VCaP (cell line): Measurements from ENCODE around the gene BPIFB6.

Experiments used
- H3K27ac ChIP-seq: fragments of 450-650 bp; 2 replicates; pipeline ENCODE4 v1.5.1; 2017
- TF ChIP-seq, protein P1 (sequence below): fragments of 450-650 bp; conservative IDR thresholded peaks from 2 replicates; pipeline ENCODE4 v1.5.1; 2017; ENCODE audit warnings: mild to moderate bottlenecking, moderate library complexity

Gene BPIFB6

DNA sequence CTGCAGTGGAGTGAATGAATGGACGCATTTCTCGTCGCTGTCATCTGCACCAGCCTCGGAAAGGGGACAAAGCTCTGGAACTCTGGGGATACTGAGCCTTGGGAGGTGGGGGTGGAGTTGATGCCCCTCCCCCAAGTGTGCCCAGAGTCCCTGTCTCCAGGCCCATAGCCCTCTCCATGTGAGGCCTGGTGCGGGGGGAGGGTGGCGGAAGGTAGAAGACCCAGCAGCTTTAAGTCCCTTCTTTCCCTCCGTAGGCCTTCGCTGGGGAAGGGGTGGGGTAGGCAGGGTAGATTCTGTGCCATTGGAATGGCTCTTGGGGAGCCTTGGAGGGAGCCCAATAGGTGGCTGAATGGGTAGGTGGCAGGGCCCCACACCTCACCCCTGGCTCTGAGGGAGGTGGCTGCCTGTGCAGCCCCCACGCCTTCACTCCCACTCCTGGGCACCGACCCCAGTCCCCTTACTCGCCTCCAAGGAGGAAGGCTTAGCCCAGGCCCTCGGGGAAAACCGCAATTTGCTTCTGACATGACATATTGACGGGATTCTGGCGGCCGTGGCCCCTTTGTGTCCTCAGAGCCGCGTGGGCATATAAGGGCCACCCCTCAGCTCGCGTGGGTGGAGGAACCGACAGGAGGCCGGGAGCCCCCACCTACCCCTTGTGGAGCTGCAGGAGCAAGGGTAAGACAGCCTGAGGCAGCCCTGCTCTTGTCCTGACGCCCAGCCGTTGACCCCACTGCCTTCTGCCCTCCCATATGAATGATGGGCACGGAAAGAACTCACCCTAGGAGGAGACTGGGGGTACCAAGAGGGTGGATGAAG lies 22.1 kb downstream of the BPIFB6 start, which contains the start of gene BPIFB3:
Gene BPIFB3 (plus strand): TSS at position 613 of the 816 bp plus-strand sequence. CDS start 1,533 bp downstream, outside the sequence.
- H3K27ac ChIP-seq: no peak within 1 kb of the TSS
- TF ChIP-seq, protein P1, sequence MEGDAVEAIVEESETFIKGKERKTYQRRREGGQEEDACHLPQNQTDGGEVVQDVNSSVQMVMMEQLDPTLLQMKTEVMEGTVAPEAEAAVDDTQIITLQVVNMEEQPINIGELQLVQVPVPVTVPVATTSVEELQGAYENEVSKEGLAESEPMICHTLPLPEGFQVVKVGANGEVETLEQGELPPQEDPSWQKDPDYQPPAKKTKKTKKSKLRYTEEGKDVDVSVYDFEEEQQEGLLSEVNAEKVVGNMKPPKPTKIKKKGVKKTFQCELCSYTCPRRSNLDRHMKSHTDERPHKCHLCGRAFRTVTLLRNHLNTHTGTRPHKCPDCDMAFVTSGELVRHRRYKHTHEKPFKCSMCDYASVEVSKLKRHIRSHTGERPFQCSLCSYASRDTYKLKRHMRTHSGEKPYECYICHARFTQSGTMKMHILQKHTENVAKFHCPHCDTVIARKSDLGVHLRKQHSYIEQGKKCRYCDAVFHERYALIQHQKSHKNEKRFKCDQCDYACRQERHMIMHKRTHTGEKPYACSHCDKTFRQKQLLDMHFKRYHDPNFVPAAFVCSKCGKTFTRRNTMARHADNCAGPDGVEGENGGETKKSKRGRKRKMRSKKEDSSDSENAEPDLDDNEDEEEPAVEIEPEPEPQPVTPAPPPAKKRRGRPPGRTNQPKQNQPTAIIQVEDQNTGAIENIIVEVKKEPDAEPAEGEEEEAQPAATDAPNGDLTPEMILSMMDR: no peak

DNA sequence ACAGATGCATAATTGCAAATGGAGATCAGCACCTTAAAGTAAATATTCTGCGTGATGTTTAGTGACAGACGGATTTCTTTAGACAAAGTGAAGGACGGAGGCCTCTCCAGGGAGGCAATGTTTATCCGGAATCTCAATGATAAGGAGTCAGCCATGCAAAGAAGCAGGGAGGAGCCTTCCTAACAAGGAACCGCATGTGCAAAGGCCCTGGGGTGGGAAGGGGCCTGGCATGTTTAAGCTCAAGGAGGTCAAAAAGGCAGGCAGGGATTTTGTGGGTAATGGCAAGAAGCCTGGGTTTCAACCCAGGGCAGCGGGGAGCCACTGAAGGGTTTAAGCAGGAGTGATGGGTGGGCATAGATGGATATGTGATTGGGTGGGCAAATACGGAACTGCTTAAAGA lies 22.9 kb downstream of the BPIFB6 start:
- H3K27ac ChIP-seq: no peak overlapping the region
- TF ChIP-seq, protein P1: no peak

DNA sequence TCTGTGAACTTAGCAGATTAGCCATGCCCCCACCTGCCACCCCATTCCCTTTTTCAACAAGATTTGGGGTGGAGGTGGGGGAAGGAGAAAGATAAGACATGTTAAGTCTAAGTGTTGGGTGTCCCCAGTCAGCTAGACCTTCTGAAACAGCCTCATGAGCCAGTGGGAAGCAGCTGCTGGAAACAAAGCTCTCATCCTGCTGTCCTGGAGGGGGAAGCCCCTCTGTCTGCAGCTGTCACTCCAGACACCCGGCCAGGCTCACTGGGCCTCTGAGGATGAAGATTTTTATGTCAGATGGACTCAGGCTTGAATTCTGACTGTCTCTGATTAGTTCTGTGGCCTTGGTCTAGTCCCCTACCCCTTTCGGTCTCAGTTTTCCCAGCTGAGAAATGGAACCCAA lies 23.3 kb downstream of the BPIFB6 start:
- H3K27ac ChIP-seq: no peak overlapping the region
- TF ChIP-seq, protein P1: no peak

DNA sequence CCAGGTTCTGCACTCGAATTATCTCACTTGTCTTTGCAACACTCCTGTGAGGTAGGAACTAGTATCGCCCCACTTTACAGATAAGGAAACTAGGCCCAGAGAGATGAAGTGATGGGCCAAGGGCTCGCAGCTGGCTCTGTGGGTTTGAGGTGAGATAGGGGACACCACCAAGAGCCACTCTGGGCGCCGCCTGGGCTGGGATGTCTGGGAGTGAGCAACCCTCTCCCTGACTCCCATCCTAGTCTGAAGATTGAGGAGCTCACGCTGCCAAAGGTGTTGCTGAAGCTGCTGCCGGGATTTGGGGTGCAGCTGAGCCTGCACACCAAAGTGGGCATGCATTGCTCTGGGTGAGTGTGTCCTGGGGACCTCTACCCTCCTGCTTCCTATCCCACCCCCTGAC lies 27.7 kb downstream of the BPIFB6 start:
- H3K27ac ChIP-seq: no peak overlapping the region
- TF ChIP-seq, protein P1: no peak

DNA sequence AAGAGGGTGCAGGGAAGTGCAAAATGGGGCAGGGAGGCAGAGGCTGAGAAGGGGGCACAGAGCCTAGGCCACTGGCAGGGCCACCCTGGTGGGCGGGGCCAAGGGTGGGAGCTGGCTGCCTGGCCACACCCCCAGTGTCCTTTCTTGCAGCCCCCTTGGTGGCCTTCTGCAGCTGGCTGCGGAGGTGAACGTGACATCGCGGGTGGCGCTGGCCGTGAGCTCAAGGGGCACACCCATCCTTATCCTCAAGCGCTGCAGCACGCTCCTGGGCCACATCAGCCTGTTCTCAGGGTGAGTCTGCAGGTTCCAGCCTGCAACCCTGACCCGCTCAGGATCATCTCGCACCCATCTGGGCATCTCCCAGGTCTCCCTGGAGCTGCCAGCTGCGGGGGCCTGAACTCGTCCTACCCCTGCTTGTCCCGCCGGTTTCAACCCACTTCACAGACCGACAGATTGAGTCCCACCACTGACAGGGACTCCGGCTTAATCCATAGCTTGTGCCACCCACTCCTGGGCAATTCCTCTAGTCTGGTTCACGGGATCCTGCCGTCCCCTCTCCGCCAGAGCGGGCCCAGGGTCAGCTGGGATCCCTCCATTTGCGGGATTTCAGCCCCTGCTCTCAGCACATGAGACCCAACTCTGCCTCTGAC lies 28.4 kb downstream of the BPIFB6 start:
- H3K27ac ChIP-seq: no peak overlapping the region
- TF ChIP-seq, protein P1: no peak

DNA sequence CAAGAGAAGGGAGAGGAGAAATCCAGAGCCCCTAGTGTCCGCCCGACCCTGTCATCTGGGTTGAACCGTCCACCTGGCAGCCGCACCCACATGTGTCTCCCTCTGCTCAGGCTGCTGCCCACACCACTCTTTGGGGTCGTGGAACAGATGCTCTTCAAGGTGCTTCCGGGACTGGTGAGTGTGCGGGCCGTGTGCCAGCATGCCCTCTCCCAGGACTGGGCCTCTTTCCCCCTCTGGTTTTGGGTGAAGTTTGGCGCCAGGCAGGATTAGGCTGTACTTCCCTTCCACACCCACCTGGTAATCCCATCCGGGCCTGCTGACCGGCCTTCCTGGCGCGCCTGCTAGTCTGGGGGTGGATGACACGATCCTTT lies 30.2 kb downstream of the BPIFB6 start:
- TF ChIP-seq, protein P1: no peak

DNA sequence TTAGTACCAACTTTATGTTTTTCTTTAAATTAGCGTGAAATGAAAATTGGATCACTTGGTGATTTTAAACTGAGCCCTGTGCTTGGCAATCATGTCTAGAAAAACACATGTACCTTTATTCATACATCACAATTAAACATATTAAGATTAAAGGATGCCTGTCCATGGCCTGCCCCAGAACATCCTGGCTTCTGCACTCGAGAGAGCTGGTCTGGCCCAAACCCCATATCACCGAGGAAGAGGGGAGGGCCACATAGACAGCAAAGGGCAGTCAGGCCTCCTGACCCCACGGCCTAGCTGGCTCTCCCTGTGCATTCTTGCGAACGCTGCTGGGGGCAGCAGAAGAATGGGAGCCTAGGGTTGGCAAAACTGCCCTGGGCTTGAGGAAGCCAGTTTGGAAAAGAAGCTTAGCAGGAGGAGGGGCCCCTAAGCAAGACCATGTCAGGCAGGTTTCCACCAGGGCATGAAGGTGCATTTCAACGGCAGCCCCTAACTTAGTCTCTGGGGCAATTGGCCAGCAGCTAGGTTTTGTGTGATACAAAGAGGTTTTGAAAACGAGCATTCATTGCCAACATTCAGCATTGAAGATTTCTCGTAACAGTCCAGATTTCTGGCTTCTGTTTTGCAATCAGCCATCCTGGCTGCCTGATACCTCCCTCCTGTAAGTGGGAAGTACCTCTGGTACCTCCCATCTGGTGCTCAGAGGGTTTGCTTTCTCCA lies 30.8 kb downstream of the BPIFB6 start:
- no peak overlapping the region for H3K27ac ChIP-seq
- TF ChIP-seq, protein P1: no peak

More for the DNA sequence above, 30.2 kb downstream of the BPIFB6 start:
- no peak overlapping the region for H3K27ac ChIP-seq
